Activated CD4-positive, alpha-beta T cell treated with anti-CD3 and anti-CD28 coated beads, Interleukin-2, Interleukin-6, amounts not matched to agents 100 ng/mL and 50 ng/mL, durations not matched to agents 16 hours and 8 hours (primary cell): ENCODE measurements around the gene SAP25.

ENCODE experiments used
- DNase-seq: peaks from one replicate; pipeline ENCODE4 v3.0.0-alpha.2; 2020

SAP25 gene

GRCh38 chr7:100591596-100591995 is 17.9 kb upstream of the SAP25 start:
- DNase-seq, result no peak

- DNase-seq, result no peak
These were observed 16.5 kb upstream of the SAP25 start for GRCh38 chr7:100590077-100590737.

DNA sequence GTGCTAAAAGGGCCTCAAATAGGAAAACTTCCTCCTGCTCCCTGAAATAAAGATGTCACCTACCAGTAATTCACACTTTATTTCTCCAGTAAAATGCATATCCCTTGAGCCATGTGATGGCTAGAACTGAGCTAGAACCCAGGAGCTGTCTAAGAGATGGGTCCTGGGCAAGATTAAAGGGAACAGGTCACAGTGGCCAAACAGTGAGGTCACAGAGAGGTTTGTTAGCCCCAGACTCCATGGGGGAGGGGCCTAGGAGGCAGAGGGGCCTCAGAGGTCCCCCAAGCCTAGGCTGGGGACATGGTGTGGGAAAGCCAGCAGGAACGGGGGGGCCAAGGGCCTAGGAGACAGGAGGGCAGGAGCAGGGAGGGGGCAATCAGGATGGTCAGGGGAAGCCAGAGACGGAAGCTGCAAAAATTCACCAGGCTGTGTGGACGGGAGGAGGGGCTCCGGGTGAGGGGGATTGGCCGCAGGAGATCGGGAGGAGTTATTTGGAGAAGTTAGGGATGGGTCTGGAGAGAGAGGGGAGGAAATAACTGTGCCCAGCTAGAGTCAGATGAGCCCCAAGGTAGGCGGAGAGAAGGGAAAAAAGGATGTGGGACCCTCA is 15.7 kb upstream of the SAP25 start:
- DNase-seq, result no peak

GRCh38 chr7:100588438-100588837 is 14.7 kb upstream of the SAP25 start:
- no peak for DNase-seq

- DNase-seq, result peak; percentile 100
These were observed 12.7 kb upstream of the SAP25 start, which contains the start of gene FBXO24 for GRCh38 chr7:100586266-100587025. Gene FBXO24 (plus strand): TSS chr7:100586328. CDS start chr7:100586626, 298 bp downstream.

DNA sequence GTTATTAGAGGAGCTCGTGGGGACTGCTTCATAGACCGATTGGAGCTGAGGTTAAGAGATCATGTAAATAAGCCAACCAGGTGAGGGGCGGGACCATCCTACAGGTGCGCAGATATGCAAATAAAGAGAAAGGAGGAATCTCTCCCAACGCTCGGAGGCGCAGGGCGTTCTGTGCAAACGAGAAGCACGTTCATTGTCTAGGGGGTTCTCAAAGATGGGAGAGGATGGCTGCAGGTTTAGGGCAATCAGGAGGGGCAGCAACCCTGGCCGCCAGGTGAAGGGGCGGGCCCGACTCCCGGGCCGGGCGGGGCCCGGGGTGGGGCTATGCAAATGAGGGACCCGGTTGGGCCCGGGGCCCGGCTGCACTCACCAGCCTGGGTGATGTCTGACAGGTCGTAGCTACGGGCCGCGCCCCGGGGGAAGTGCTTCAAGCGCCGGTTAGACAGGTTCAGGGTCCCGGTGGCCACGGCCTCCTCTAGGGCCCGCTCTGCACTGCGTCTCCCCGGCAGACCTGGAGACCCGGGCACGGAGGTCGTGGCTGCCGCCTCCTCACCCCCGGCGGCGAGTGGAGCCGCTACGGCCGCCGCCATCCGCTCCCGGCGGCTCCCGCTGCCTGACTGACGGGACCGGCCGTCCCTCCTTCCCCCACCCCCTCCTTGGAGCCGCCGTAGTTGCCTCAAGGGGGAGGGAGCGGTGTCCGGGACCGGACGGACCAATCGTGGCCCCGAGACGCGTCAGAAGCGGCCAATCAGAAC is 12.0 kb upstream of the SAP25 start, which contains the start of gene LRCH4:
TSS of gene LRCH4 (minus strand) at position 619 of the 755 bp plus-strand sequence. CDS start at position 590, 29 bp downstream.
- DNase-seq, result peak; percentile 62

GRCh38 chr7:100584683-100585510 is 11.2 kb upstream of the SAP25 start:
- DNase-seq, result no peak

DNA sequence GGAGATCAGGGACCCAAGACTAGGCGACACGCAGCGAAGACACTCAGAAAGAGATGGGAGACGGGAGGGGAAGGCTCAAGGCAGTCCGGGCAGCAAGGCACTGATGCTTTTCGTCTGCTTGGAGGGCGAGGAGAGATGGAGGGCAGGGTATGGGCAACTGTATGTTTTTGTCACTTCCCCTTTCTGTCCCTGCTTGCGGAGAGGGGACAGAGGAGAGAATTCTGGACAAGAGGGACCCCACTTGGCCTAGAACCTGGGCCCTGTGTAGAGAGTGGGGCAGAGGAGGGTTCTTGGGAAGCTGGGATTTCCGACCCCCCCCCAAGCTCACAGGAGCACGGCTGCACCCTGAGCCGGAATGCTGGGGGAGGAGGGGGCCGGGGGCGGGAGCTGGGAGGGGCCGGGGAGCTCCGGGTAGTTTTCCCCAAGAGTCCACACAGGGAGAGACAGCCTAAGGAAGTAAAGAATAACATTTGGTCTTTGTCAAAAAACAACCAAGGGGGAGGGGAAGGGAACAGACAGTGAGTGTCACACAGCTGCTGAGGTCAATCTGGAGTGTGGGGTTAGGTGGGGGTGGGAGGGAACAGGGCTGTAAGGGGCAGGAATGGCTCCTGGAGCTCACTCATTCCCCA is 10.5 kb upstream of the SAP25 start:
- no peak for DNase-seq

- DNase-seq, result peak; percentile 84
These were observed 9.7 kb upstream of the SAP25 start for GRCh38 chr7:100583132-100584053.

- DNase-seq, result no peak
These were observed 8.9 kb upstream of the SAP25 start for GRCh38 chr7:100582650-100583049.

DNA sequence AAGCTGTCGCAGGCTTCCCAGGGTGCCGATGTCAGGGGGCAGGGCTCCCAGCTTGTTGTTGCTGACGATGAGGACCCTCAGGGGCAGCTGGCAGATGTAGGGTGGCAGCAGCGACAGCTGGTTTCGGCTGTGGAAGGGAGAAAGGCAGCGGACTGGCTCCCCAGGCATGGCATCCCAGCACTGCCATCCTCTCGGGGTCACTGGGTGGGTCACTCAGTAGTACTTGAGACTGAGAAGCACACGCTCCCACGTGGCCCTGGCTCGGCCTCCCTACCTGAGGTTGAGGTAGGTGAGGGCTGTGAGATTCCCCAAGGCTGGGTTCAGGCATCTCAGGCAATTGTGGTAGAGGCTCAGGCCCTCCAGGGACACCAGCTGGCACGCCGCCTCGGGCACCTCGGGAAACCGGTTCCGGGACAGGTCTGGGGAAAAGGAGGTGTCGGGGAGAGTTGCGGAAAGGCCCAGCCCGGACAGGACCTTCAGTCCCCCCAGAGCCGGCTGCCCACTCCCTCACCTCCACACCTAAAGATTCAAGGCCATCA is 8.4 kb upstream of the SAP25 start:
- DNase-seq, result no peak

DNA sequence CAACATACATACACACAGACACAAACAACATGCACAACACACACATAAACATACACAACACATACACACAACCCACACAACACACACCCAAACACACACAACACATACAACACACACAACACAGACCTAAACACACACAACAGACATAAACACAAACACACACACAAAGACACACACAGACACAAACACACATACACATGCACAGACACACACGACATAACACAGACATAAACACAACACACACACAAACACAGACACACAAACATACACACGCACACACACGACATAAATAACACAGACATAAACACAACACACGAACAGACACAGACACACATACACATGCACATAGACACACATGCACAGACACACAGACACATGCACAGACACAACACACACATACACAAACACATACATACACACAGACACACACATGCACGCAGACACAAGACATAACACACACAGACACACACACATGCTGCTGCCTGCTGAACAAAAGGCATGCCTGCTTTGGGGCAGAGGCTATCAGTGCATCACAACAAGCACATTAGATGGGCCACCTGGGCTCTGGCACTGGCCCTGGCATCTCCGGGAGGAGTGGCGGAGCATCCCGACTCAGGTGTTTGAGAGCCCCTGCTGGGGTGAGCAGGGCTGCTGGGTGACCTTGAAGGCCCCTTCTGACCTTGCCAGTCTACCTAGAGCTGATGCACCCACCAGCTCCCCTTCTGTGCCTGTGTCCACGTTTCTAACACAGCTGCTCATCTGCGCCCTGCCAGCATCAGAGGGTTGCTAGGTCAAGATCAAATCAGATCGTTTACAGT is 7.0 kb upstream of the SAP25 start:
- DNase-seq, result no peak

GRCh38 chr7:100578246-100579183 is 4.8 kb upstream of the SAP25 start:
- DNase-seq, result no peak

DNA sequence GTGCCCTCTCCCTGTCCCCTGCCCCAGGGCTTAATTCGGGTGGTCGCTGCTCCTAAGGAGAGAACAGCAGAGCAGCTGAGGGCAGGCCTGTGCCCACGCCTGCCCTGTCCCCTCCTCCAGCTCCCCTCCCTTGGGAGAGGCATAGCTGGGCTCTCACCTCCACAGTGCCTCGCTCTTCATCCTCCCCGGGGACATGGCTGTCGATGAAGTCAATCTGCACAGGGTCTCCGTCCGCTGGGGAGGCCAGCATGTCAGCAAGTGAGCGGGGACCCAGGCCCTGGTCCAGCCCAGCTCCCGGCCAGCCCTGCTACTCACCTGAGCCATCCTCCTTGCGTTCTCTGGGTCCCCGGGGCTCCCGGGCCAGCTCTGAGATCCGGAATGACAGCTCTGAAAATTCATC is 3.8 kb upstream of the SAP25 start:
- no peak for DNase-seq

- DNase-seq, result no peak
These were observed 3.4 kb upstream of the SAP25 start for GRCh38 chr7:100577103-100577502.

GRCh38 chr7:100576384-100576993 is 2.8 kb upstream of the SAP25 start:
- DNase-seq, result no peak

- DNase-seq, result no peak
These were observed 2.2 kb upstream of the SAP25 start for GRCh38 chr7:100575746-100576383.
